Karpas-422 (cell line): ENCODE results near the gene LRIG3. TPM values are rescaled to one million over a fixed set of nuclear protein-coding genes. Genes with fewer than 3 reads are reported as not detected.

ENCODE experiments used
- DNase-seq: peaks from one replicate; pipeline ENCODE4 v3.0.0-alpha.2; 2015
- H2AFZ ChIP-seq: fragments of 200-600 bp; sonication (generic); 2 replicates; pipeline ENCODE4 v1.6.1; 2014; ENCODE audit warnings: antibody characterized with exemption, low read length, mixed read lengths
- H3K27ac ChIP-seq: fragments of 200-600 bp; sonication (generic); 2 replicates; pipeline ENCODE4 v1.5.1; 2014; ENCODE audit warnings: mild to moderate bottlenecking, low read length, moderate library complexity
- H3K27me3 ChIP-seq: fragments of 200-600 bp; sonication (generic); 2 replicates; pipeline ENCODE4 v1.6.1; 2014; ENCODE audit warnings: low read length, mixed read lengths
- H3K36me3 ChIP-seq: fragments of 200-600 bp; sonication (generic); 2 replicates; pipeline ENCODE4 v1.6.1; 2014; ENCODE audit warnings: low read length, mixed read lengths; ENCODE audit not compliant: insufficient read depth
- H3K4me1 ChIP-seq: fragments of 200-600 bp; sonication (generic); 2 replicates; pipeline ENCODE4 v1.6.1; 2014; ENCODE audit warnings: mild to moderate bottlenecking, low read length, mixed read lengths
- H3K4me2 ChIP-seq: fragments of 200-600 bp; sonication (generic); 2 replicates; pipeline ENCODE4 v1.6.1; 2014; ENCODE audit warnings: low read length, low read depth, mild to moderate bottlenecking; ENCODE audit not compliant: poor library complexity, severe bottlenecking
- H3K4me3 ChIP-seq: fragments of 200-600 bp; sonication (generic); 2 replicates; pipeline ENCODE4 v1.5.1; 2014; ENCODE audit warnings: mild to moderate bottlenecking, antibody characterized with exemption, low read length, mixed read lengths
- H3K79me2 ChIP-seq: fragments of 200-600 bp; sonication (generic); 2 replicates; pipeline ENCODE4 v1.6.1; 2014; ENCODE audit warnings: mild to moderate bottlenecking, low read length, mixed read lengths
- H3K9ac ChIP-seq: fragments of 200-600 bp; sonication (generic); 2 replicates; pipeline ENCODE4 v1.6.0; 2014; ENCODE audit warnings: low read length
- H3K9me2 ChIP-seq: fragments of 200-600 bp; sonication (generic), shearing (Covaris generic); replicated peaks from 2 replicates; pipeline ENCODE4 v1.6.0; 2014; ENCODE audit warnings: mild to moderate bottlenecking, low read length, moderate library complexity; ENCODE audit not compliant: insufficient read depth
- H3K9me3 ChIP-seq: fragments of 300-700, 200-600 bp; sonication (generic); 2 replicates; pipeline ENCODE4 v1.6.1; 2014; ENCODE audit warnings: low read length, mixed read lengths
- H4K20me1 ChIP-seq: fragments of 200-600 bp; sonication (generic); 2 replicates; pipeline ENCODE4 v1.6.1; 2014; ENCODE audit warnings: mild to moderate bottlenecking, antibody characterized with exemption, low read length, low read depth; ENCODE audit not compliant: insufficient read depth
- total RNA-seq: library from RNA; depleted of rRNA; stranded (reverse); fragments of >200 nt; shearing (Covaris generic); gene quantifications from 2 replicates; pipeline ENCODE4 v1.2.3, GENCODE V29; 2014; ENCODE audit warnings: low replicate concordance

Gene LRIG3
- total RNA-seq, 1 experiment from 2014 or later, result not detected

DNA sequence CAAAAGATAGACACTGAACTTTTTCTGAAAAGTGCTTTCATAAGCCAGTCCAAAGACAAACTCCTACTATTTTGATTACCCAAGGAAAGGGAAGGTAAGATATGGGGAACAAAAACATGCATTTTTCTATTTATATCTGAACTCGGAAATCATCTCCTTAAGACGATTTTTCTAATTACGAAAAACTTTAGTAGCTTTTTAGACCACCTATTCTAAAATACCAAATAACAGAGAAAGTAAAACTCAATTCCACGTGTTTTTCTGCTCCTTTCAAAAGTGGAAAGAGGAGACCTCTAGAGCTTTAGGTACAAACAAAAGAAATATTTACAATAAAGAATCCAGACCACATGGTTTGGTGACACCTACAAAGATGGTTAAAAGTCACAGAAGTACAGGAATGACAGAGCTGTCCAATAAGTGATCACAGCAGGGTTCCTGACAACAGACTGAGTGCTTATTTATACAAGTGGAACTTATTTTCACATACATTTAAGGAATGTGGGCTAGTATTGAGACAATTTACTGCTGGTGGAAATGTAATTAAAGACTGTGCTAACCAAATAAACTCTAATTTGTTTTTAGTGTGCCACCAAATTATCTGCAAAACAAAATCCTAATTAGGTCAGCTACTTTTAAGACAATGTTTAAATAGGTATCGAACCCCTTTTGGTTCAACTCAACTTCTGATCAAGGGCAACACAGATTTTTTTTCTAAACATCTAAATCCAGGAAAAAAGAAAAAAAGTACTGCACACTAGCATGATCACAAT is 2.4 kb downstream of the LRIG3 start:
- Histone ChIP-seq H3K9ac (no peak overlapping the region), H3K79me2 (no peaks in the 10 kb centered on the region)

DNA sequence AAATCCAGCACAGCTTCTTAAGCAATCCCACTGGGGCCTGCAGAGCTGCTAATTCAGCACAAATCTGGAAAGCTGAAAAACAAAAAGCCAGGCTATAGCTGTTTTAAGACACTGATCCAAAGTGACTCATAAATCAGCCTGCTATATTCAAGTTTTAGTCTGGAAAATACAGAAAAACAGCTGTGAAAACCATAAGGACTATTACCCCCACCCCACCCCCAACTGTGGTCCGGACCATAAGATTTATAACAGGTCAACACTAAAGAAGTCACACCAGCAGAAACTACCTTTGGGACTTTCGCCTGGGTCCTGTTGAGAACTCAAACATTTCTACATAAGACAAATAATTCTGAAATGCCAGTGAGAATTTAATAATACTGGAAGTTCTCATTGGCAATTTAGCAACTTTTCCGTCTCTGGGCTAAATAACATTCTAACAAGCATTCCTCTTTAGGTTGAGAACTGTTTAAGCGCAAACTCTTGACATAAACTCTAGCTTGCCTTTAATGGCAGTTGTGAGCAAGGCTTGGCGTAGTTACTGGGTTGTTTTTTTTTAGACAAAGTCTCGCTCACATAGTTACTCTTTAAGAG is 3.3 kb downstream of the LRIG3 start:
- H3K9ac ChIP-seq, result no peak overlapping the region
- no peaks in the 10 kb centered on the region for H4K20me1 ChIP-seq
- H3K9me2 ChIP-seq, result no peaks in the 10 kb centered on the region
- H3K27me3 ChIP-seq, result no peaks in the 10 kb centered on the region
- H3K36me3 ChIP-seq, result no peaks in the 10 kb centered on the region
- no peak overlapping the region for H2AFZ ChIP-seq
- H3K27ac ChIP-seq, result no peak overlapping the region
- H3K79me2 ChIP-seq, result no peaks in the 10 kb centered on the region
- H3K4me2 ChIP-seq, result no peak overlapping the region
- H3K4me3 ChIP-seq, result no peak overlapping the region
- no peaks in the 10 kb centered on the region for H3K4me1 ChIP-seq
- DNase-seq, result no peak
- H3K9me3 ChIP-seq, result no peaks in the 10 kb centered on the region

More for the DNA sequence above, 2.4 kb downstream of the LRIG3 start:
- Histone ChIP-seq H3K27ac (no peak overlapping the region), H3K36me3 (no peaks in the 10 kb centered on the region), H3K4me2 (no peak overlapping the region), H3K4me3 (no peak overlapping the region), H3K27me3 (no peaks in the 10 kb centered on the region), H3K4me1 (no peaks in the 10 kb centered on the region), H4K20me1 (no peaks in the 10 kb centered on the region), H2AFZ (no peak overlapping the region), H3K9me2 (no peaks in the 10 kb centered on the region), H3K9me3 (no peaks in the 10 kb centered on the region)
- no peak for DNase-seq

DNA sequence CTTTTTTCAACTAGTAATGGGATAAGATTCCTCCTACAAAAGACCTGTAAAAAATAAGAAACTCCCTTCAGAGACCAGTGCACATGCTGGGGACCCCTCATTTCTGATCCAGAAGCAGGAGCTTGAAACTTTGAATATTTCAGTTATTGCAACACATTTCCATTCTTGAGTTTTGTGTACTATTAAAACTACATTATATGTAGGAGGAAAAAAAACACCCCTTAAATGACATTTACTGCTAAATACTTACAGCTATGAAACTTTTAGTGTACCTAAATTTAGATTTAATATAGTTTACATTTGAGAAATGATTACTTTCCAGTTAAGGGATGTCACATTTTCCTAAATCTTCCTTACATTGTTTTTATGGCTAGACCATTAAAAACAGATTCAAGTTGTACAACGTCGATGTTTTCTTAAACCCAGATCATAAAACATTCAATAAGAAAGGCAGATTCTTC is 4.1 kb downstream of the LRIG3 start:
- Histone ChIP-seq H3K4me1 (no peaks in the 10 kb centered on the region), H3K27me3 (no peaks in the 10 kb centered on the region), H3K9ac (no peak overlapping the region), H3K36me3 (no peaks in the 10 kb centered on the region), H3K4me3 (no peak overlapping the region), H3K79me2 (no peaks in the 10 kb centered on the region), H3K4me2 (no peak overlapping the region), H3K9me2 (no peaks in the 10 kb centered on the region), H2AFZ (no peak overlapping the region), H3K27ac (no peak overlapping the region), H4K20me1 (no peaks in the 10 kb centered on the region), H3K9me3 (no peaks in the 10 kb centered on the region)
- no peak for DNase-seq

DNA sequence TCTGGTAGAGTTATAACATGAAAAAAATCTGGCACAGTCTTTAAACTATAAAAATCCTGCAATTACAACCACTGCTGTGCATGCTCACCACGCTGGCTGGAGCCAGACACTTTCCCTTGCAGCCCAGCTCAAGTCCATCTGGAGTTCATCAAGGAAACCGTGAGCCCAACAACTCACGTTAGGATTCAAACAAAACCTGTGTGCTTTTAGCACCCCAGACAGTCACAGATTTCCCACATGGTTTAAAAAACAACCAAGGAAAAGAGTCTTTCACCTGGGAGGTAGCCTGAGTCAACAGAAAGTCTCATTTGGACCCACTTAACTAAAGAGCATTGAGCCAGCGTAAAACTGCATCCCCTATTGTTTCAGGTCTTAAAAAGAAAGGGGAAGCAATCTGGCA is 4.7 kb downstream of the LRIG3 start:
- no peaks in the 10 kb centered on the region for H3K9me3 ChIP-seq
- no peak for DNase-seq
- no peak overlapping the region for H3K9ac ChIP-seq
- H3K4me3 ChIP-seq, result no peak overlapping the region
- H2AFZ ChIP-seq, result no peak overlapping the region
- no peaks in the 10 kb centered on the region for H3K9me2 ChIP-seq
- no peak overlapping the region for H3K27ac ChIP-seq
- no peaks in the 10 kb centered on the region for H3K4me1 ChIP-seq
- no peaks in the 10 kb centered on the region for H3K27me3 ChIP-seq
- H4K20me1 ChIP-seq, result no peaks in the 10 kb centered on the region
- H3K36me3 ChIP-seq, result no peaks in the 10 kb centered on the region
- H3K4me2 ChIP-seq, result no peak overlapping the region
- H3K79me2 ChIP-seq, result no peaks in the 10 kb centered on the region

DNA sequence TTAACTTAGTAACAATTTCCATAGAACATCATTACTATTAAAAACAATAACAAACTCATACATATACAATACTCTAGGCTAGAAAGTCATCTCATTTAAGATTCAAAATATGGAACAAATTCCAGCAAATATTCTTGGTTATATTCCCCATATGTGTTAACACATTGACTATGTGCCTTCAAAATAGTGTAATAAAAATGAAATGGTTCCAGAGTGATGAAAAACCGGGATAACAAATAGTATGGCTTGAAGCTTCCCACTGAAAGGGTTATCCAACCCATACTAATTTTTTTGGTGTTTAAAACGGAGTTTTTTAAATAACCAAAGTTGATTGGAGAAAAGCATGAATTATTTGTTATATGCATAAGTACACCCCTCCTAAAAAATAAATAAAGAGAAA is 5.3 kb downstream of the LRIG3 start:
- no peak overlapping the region for H3K9ac ChIP-seq
- H3K79me2 ChIP-seq, result no peaks in the 10 kb centered on the region

DNA sequence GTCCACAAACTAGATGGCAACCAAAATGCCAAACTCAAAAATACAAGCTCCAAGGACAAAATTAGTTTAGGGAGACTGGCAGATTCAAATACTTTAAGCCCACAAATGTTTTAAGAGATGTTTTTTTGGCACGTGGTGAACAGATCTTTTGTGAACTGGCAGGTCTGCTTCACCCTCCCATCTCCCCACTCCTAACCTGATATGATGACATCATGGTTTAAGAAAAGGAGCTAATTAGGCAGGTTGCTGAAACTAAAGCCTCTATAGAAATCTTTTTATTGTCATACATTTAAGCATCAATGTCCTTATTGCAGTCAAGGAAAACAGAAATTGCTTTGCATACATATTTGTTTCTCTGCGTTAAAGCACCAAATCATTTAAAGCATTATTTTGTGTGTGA is 5.8 kb downstream of the LRIG3 start:
- Histone ChIP-seq H3K36me3 (no peaks in the 10 kb centered on the region), H3K27me3 (no peaks in the 10 kb centered on the region), H3K4me3 (no peak overlapping the region), H3K4me1 (no peaks in the 10 kb centered on the region), H3K4me2 (no peak overlapping the region), H4K20me1 (no peaks in the 10 kb centered on the region), H3K79me2 (no peaks in the 10 kb centered on the region), H2AFZ (no peak overlapping the region), H3K27ac (no peak overlapping the region), H3K9ac (no peak overlapping the region), H3K9me2 (no peaks in the 10 kb centered on the region), H3K9me3 (no peaks in the 10 kb centered on the region)
- no peak for DNase-seq

More for the DNA sequence above, 5.3 kb downstream of the LRIG3 start:
- H3K36me3 ChIP-seq, result no peaks in the 10 kb centered on the region
- H3K9me3 ChIP-seq, result no peaks in the 10 kb centered on the region
- no peak overlapping the region for H3K4me2 ChIP-seq
- H2AFZ ChIP-seq, result no peak overlapping the region
- no peaks in the 10 kb centered on the region for H3K4me1 ChIP-seq
- H3K27me3 ChIP-seq, result no peaks in the 10 kb centered on the region
- H3K9me2 ChIP-seq, result no peaks in the 10 kb centered on the region
- H3K27ac ChIP-seq, result no peak overlapping the region
- H3K4me3 ChIP-seq, result no peak overlapping the region
- DNase-seq, result no peak
- H4K20me1 ChIP-seq, result no peaks in the 10 kb centered on the region

DNA sequence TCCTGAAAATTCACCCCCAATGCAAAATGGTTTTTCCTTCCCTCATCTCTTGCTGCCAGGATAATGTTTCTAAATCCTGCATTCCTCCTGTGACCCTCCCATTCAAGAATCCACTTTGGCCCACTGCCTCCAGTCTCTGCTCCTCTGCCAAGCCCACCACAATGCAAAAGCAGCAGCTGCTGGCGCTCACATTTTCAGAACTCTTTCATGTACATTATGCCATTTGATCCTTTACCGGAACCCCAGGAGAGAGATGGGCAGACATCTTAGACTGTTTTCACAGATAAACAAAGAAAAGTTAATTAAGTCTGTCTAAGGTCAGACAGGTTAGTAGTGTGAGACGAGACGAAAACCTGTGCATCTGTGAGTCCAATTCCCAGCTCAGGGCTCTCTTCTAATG is 12.9 kb downstream of the LRIG3 start:
- H3K9ac ChIP-seq, result no peak overlapping the region
- H3K27ac ChIP-seq, result no peak overlapping the region
- H2AFZ ChIP-seq, result no peak overlapping the region
- no peak for DNase-seq
- H3K27me3 ChIP-seq, result no peaks in the 10 kb centered on the region
- H3K9me2 ChIP-seq, result no peaks in the 10 kb centered on the region
- no peaks in the 10 kb centered on the region for H4K20me1 ChIP-seq
- H3K4me1 ChIP-seq, result no peaks in the 10 kb centered on the region
- H3K4me3 ChIP-seq, result no peak overlapping the region
- H3K79me2 ChIP-seq, result no peaks in the 10 kb centered on the region
- H3K9me3 ChIP-seq, result no peaks in the 10 kb centered on the region
- no peaks in the 10 kb centered on the region for H3K36me3 ChIP-seq
- H3K4me2 ChIP-seq, result no peak overlapping the region

DNA sequence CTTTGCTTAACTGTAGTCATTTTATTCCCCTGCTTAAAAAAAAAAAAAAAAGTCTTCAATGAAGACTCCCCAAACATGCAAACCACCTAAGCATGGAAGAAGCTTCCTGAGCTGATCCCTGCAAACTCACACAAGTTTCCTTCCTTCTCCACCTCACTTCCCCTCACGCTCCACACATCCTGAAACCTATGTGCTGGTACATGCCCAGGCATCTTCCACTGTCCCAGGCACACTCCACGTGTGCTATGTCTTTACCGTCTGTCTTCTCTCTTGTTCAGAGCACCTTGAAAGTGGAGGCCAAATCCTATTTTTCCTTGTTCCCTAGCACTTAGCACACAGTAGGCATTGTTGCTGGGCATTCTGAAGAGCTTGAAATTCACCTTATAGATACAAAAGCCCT is 13.4 kb downstream of the LRIG3 start:
- Histone ChIP-seq H2AFZ (no peak overlapping the region), H3K79me2 (no peaks in the 10 kb centered on the region), H3K27ac (no peak overlapping the region), H3K4me1 (no peaks in the 10 kb centered on the region), H3K36me3 (no peaks in the 10 kb centered on the region), H3K9me2 (no peaks in the 10 kb centered on the region), H4K20me1 (no peaks in the 10 kb centered on the region), H3K9ac (no peak overlapping the region), H3K4me3 (no peak overlapping the region), H3K4me2 (no peak overlapping the region), H3K27me3 (no peaks in the 10 kb centered on the region), H3K9me3 (no peaks in the 10 kb centered on the region)
- no peak for DNase-seq
